GM18858 (cell line): ENCODE measurements around the gene NPEPPS.

Experiments used
- ATAC-seq: cut with Tn5 transposase; IDR thresholded peaks from one replicate; pipeline ENCODE4 v1.9.1; 2021; ENCODE audit not compliant: unreplicated experiment

Gene NPEPPS

DNA sequence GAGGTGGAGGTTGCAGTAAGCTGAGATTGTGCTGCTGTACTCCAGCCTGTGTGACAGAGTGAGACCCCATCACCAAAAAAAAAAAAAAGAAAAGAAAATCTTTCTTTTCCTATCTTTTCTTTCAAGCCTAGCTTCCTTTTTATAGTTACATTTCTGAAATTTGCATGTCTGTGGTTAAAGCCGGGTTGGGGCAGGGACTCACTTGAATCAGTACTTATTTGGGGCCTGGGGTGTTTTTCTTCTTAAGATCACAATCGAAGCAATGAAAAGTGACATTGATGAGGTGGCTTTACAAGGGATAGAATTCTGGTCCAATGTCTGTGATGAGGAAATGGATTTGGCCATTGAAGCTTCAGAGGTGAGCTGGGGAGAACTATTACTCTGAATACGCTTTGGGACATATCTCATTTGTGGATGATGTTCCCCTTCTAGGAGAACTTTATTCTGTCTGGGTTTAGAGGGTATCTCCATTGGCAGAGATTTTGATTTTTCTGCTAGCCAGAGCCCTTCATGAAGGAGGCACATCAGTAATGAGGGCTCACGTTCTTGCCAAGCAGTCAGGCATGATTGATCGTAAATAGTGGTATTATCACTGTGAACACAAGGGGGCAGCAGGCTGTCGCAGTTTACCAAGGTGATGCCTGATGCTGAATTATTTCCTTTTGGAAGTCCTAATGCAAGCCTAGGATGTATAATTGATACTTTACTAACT is 133.2 kb downstream of the NPEPPS start:
- peak; percentile 45 for ATAC-seq

- no peak for ATAC-seq
Observed at GRCh38 chr17:47664624-47664941, 133.7 kb downstream of the NPEPPS start.

DNA sequence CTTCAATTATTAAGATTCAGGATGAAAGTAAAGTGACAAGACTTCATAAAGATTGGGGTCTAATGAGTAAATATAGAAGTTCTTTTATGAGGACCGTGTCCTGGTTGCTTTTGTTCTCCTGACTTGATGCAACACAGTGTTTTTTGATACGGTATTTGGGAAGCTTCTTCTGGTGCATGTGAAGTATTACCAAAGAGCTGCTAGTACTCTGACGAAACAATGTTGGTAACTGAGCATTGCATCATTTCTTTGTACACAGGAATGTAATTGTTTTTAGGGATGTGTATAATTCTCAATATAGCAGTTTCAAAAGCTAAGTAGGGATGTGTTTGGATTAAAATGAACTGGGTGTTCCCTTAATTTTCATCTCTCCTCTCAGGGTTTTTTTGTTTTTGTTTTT is 134.7 kb downstream of the NPEPPS start:
- no peak for ATAC-seq

GRCh38 chr17:47669081-47669480 is 138.2 kb downstream of the NPEPPS start:
- no peak for ATAC-seq

DNA sequence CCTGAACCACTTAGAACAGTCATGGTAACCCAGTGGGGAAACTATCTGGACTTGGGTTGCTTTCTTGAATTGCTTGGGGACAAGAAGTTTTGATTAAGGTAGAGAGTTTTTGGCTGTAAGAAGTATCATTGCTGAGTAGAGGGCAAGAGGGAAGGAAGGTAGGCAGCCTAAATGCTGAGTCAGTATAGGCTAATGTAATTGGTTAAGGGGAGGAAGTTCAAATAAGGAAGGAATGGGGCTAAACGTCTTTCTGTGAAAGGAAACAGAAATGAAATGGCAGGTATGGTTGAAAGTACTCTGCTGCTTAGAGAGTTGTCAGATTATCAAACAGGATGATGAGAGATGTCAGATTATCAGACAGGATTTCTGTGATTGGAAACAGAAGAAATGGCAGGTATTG is 139.2 kb downstream of the NPEPPS start:
- ATAC-seq: no peak
